Type B pancreatic cell (in vitro differentiated cells): ENCODE data around the gene GAS2. TPM values are rescaled to one million over a fixed set of nuclear protein-coding genes. Genes with fewer than 3 reads are reported as not detected.

Experiments used
- DNase-seq: peaks from one replicate; pipeline ENCODE4 v3.0.0; 2021; ENCODE audit warnings: mixed read lengths; ENCODE audit not compliant: unreplicated experiment; ENCODE audit errors: extremely low spot score
- H3K27ac Mint-ChIP-seq: 2 replicates; pipeline ENCODE4 v1.8.0; 2021; ENCODE audit warnings: mild to moderate bottlenecking, mixed read lengths
- H3K27me3 Mint-ChIP-seq: 2 replicates; pipeline ENCODE4 v1.8.0; 2021; ENCODE audit warnings: mixed read lengths
- H3K36me3 Mint-ChIP-seq: 2 replicates; pipeline ENCODE4 v1.8.0; 2021; ENCODE audit warnings: mixed read lengths
- H3K4me1 Mint-ChIP-seq: one replicate; pipeline ENCODE4 v1.8.0; 2021; ENCODE audit warnings: mixed read lengths; ENCODE audit not compliant: unreplicated experiment
- H3K4me3 Mint-ChIP-seq: 2 replicates; pipeline ENCODE4 v1.8.0; 2021; ENCODE audit warnings: mild to moderate bottlenecking, mixed read lengths
- H3K9me3 Mint-ChIP-seq: 2 replicates; pipeline ENCODE4 v1.8.0; 2021; ENCODE audit warnings: mixed read lengths
- total RNA-seq: library from RNA; stranded (reverse); gene quantifications from 2 replicates; pipeline ENCODE4 v1.2.1, GENCODE V29; 2021; ENCODE audit warnings: low replicate concordance
- TF ChIP-seq, protein P1 (sequence below): fragments of 200-600 bp; sonication (generic); conservative IDR thresholded peaks from 2 replicates; pipeline ENCODE4 v1.5.0; 2021; ENCODE audit warnings: antibody characterized with exemption, mild to moderate bottlenecking

The GAS2 gene
- total RNA-seq, 1 donor from 2014 or later = 15.6 TPM

DNA sequence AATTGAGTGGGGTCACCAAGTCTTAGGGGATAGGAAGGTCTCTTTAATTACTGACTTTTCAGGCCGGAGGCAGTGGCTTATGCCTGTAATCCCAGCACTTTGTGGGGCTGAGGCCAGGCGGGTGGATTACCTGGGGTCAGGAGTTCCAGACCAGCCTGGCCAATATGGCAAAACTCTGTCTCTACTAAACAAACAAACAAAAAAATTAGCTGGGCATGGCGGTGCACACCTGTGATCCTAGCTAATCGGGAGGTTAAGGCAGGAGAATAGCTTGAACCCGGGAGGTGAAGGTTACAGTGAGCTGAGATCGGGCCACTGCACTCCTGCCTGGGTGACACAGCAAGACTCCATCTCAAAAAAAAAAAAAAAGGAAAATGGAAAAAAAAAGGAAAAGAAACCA is 39.0 kb upstream of the GAS2 start:
- peaks cover 10% of the 10 kb centered on the region for H3K36me3 Mint-ChIP-seq
- H3K27ac Mint-ChIP-seq = no peak overlapping the region
- H3K4me3 Mint-ChIP-seq = no peak overlapping the region
- no peaks in the 10 kb centered on the region for H3K27me3 Mint-ChIP-seq
- no peak for DNase-seq
- no peaks in the 10 kb centered on the region for H3K9me3 Mint-ChIP-seq
- H3K4me1 Mint-ChIP-seq = peaks cover 9% of the 10 kb centered on the region
- TF ChIP-seq, protein P1, sequence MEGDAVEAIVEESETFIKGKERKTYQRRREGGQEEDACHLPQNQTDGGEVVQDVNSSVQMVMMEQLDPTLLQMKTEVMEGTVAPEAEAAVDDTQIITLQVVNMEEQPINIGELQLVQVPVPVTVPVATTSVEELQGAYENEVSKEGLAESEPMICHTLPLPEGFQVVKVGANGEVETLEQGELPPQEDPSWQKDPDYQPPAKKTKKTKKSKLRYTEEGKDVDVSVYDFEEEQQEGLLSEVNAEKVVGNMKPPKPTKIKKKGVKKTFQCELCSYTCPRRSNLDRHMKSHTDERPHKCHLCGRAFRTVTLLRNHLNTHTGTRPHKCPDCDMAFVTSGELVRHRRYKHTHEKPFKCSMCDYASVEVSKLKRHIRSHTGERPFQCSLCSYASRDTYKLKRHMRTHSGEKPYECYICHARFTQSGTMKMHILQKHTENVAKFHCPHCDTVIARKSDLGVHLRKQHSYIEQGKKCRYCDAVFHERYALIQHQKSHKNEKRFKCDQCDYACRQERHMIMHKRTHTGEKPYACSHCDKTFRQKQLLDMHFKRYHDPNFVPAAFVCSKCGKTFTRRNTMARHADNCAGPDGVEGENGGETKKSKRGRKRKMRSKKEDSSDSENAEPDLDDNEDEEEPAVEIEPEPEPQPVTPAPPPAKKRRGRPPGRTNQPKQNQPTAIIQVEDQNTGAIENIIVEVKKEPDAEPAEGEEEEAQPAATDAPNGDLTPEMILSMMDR = no peak

DNA sequence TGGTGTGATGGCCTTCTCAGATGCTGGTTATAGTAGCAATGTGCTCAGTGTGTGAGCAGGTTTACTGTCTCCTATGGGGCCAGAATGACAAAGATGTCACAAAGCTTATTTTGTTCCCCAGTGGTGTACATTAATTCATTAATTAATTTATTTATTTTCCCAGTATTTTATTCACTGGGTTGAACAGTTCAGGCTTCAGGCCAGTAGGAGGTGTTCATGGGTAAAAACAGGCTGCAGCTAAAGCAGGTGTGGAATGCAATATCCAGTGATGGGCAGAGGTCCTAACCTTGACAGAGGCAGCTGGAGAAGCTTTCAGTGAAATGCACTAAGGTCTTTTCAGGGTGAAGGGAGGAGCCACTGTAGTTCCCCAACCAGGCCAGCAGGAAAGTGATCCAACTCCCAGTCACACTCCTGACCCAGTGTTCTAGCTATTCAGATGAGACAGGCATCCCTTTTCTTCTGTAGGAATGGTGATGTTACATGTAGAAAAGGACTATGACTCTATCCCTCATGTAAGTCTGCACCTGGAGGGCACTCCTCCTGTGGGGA is 33.0 kb upstream of the GAS2 start:
- Mint-ChIP-seq H3K27ac (no peak overlapping the region), H3K4me1 (peaks cover 18% of the 10 kb centered on the region), H3K27me3 (no peaks in the 10 kb centered on the region), H3K4me3 (no peak overlapping the region), H3K9me3 (no peaks in the 10 kb centered on the region), H3K36me3 (peaks cover 8% of the 10 kb centered on the region)
- TF ChIP-seq, protein P1 = peak; percentile 44
- no peak for DNase-seq

DNA sequence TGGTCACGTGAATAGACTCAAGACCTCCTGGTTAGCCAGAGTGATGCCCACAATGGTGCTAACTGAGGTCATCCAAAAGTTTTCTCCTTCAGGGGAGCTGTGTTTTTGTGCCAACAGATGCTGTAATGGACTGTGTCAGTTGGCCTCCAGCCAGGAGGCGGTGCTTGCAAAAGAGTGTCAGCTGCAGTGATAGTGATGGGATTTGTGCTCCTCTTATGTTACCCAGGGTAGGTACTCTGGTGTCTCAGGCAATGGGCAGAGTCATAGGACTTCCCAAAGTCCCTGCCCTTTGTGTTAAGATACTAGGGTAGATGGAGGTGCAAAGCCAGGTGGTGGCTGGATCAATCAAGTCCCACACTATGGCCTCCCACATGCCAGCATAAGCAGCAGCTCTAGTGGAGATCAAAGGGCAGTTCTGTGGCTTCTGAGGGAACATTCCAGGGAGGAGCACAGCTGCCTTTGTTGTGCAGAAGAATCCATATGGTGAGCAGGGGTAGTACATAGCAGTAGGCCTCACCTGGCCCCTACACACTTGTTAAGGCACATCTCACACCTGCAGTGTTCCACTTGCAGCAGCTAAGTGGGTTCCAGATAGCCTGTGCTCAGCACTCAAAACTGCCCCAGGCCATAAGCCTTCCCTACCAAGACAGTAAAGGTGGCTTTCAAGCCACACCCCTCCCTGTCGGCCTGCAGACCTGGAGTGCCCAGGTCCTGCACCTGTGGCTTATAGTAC is 31.3 kb upstream of the GAS2 start:
- no peaks in the 10 kb centered on the region for H3K9me3 Mint-ChIP-seq
- H3K4me1 Mint-ChIP-seq = peaks cover 18% of the 10 kb centered on the region
- H3K36me3 Mint-ChIP-seq = peaks cover 8% of the 10 kb centered on the region
- TF ChIP-seq, protein P1 = no peak
- H3K27ac Mint-ChIP-seq = no peak overlapping the region
- no peak for DNase-seq
- H3K4me3 Mint-ChIP-seq = no peak overlapping the region
- H3K27me3 Mint-ChIP-seq = no peaks in the 10 kb centered on the region

DNA sequence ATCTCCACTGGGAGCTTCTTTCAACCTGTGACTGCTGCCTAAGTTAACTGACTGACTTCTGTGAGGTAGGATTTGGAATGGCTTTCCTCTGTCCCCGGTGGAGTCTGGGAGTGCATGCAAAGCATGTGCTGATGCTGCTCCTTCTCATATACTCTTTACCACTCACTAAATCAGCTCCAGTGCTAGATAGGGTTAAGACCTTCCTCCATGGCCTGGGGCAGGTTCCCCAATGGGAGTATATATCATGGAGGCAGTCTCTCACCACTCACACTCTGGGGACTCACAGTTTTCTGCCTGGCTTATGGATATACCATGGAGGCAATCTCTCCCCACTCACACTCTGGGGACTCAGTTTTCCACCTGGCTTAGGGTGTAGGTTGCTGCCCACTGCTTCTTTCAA is 30.7 kb upstream of the GAS2 start:
- Mint-ChIP-seq H3K9me3 (no peaks in the 10 kb centered on the region), H3K27me3 (no peaks in the 10 kb centered on the region), H3K4me3 (no peak overlapping the region), H3K27ac (no peak overlapping the region), H3K36me3 (peaks cover 8% of the 10 kb centered on the region), H3K4me1 (peaks cover 18% of the 10 kb centered on the region)
- DNase-seq = no peak
- TF ChIP-seq, protein P1 = no peak

DNA sequence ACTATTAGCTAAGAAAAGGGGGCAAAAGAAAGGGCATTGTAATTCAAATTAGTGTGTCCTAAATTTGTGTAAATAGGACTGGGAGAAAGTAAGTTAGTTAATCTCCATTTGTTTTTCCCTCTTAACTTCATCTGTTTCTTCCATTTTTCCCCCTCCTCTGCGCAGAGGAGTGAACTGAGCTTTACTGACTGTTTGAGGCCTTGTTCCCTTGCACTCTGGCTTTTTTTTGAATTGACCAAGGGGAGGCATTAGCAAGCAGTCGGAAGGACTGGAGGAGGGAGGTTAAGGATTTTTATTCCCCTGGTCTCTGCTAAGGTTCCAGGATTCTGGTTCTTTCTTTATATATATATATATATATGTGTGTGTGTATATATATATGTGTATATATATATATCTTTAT is 25.5 kb upstream of the GAS2 start:
- H3K4me3 Mint-ChIP-seq = no peak overlapping the region
- no peak overlapping the region for H3K27ac Mint-ChIP-seq
- H3K36me3 Mint-ChIP-seq = no peaks in the 10 kb centered on the region
- H3K27me3 Mint-ChIP-seq = no peaks in the 10 kb centered on the region
- TF ChIP-seq, protein P1 = no peak
- DNase-seq = no peak
- H3K4me1 Mint-ChIP-seq = peaks cover 6% of the 10 kb centered on the region
- H3K9me3 Mint-ChIP-seq = no peaks in the 10 kb centered on the region
